B cell (primary cell): ENCODE data around the gene MAML2. TPM values are rescaled to one million over a fixed set of nuclear protein-coding genes. Genes with fewer than 3 reads are reported as not detected.
A peak's percentile ranks its signal among the peaks of the same experiment; 100 is the strongest.

Experiments used
- ATAC-seq: fragments of 200-7000 bp; cut with Tn5 transposase; one replicate; pipeline ENCODE4 v1.10.0; 2021; ENCODE audit warnings: low read depth, mild to moderate bottlenecking, moderate number of reproducible peaks, moderate library complexity
- CTCF ChIA-PET: fragments of 350-600 bp; sonication (Branson Sonifier 250); formaldehyde crosslinking; loops from one replicate; lab custom pipeline; 2021; ENCODE audit warnings: antibody characterized with exemption, inconsistent platforms; lab: Charles Lee
- POLR2A ChIA-PET: fragments of 350-600 bp; sonication (Branson Sonifier 250); formaldehyde crosslinking; loops from one replicate; lab custom pipeline; 2021; ENCODE audit warnings: antibody characterized with exemption; lab: Charles Lee
- DNase-seq: peaks from one replicate; pipeline ENCODE4 v3.0.0; 2013
- H2AFZ ChIP-seq: 2 replicates; pipeline ENCODE4 v1.6.1; 2012; ENCODE audit warnings: mild to moderate bottlenecking, low read depth, low read length; ENCODE audit not compliant: insufficient read depth, poor library complexity, severe bottlenecking
- H3K27ac ChIP-seq, 2 donors: 1 replicate in 1 of 2; 2 replicates in 1 of 2; pipeline ENCODE4 v1.5.1; 2012 to 2013; ENCODE audit warnings: low read length in 2 of 2, mild to moderate bottlenecking in 2 of 2, moderate library complexity in 1 of 2
- H3K27me3 ChIP-seq, 4 experiments: fragments of 200-600 bp in 1 of 4; sonication (generic) in 1 of 4; replicated peaks in 1 of 4; 1 replicate in 2 of 4; 2 replicates in 2 of 4; pipeline versions ENCODE4 v1.6.1 to v1.7.0; 2013 to 2016; ENCODE audit warnings: low read length in 3 of 4, mild to moderate bottlenecking in 2 of 4, mixed read lengths in 1 of 4, moderate library complexity in 1 of 4; ENCODE audit not compliant: insufficient read depth in 4 of 4, control insufficient read depth in 3 of 4; ENCODE audit errors: control extremely low read depth in 1 of 4
- H3K36me3 ChIP-seq, 2 experiments: replicated peaks in 1 of 2; 1 replicate in 1 of 2; 2 replicates in 1 of 2; pipeline versions ENCODE4 v1.6.1 to v1.7.1; 2013; ENCODE audit warnings: low read length in 1 of 2; ENCODE audit not compliant: insufficient read depth in 2 of 2, control insufficient read depth in 1 of 2; ENCODE audit errors: control extremely low read depth in 1 of 2, extremely low read depth in 1 of 2
- H3K4me1 ChIP-seq, 2 donors: fragments of 200-600 bp in 1 of 2; sonication (generic) in 1 of 2; 1 replicate in 1 of 2; 2 replicates in 1 of 2; pipeline versions ENCODE4 v1.5.1 to v1.6.1; 2013 to 2017; ENCODE audit warnings: low read length in 2 of 2; ENCODE audit not compliant: control insufficient read depth in 2 of 2, insufficient read depth in 2 of 2
- H3K4me2 ChIP-seq: replicated peaks from 2 replicates; pipeline ENCODE3; 2012; ENCODE audit warnings: mild to moderate bottlenecking, low read depth, low read length; ENCODE audit not compliant: poor library complexity, severe bottlenecking
- H3K4me3 ChIP-seq, 5 experiments: fragments of 200-600 bp in 1 of 5; sonication (generic) in 1 of 5; 1 replicate in 3 of 5; 2 replicates in 2 of 5; pipeline versions ENCODE4 v1.5.1 to v1.7.0; 2011 to 2016; ENCODE audit warnings: low read length in 4 of 5, mild to moderate bottlenecking in 4 of 5, low read depth in 2 of 5, control low read depth in 1 of 5, moderate library complexity in 1 of 5; ENCODE audit not compliant: insufficient read depth in 1 of 5; ENCODE audit errors: control extremely low read depth in 1 of 5, extremely low read depth in 1 of 5
- H3K79me2 ChIP-seq: fragments of 200-600 bp; sonication (generic); one replicate; pipeline ENCODE4 v1.6.0; 2016; ENCODE audit warnings: low read length; ENCODE audit not compliant: control insufficient read depth, insufficient read depth
- H3K9ac ChIP-seq: fragments of 200-600 bp; sonication (generic); 2 replicates; pipeline ENCODE4 v1.6.1; 2017; ENCODE audit warnings: mild to moderate bottlenecking, low read length, moderate library complexity
- H3K9me3 ChIP-seq, 3 donors: one replicate each; pipeline versions ENCODE4 v1.6.1 to v1.7.1; 2013; ENCODE audit warnings: low read length in 2 of 3; ENCODE audit not compliant: control insufficient read depth in 2 of 3, insufficient read depth in 1 of 3; ENCODE audit errors: control extremely low read depth in 1 of 3
- H4K20me1 ChIP-seq: 2 replicates; pipeline ENCODE4 v1.6.0; 2012; ENCODE audit warnings: mild to moderate bottlenecking, low read length; ENCODE audit not compliant: insufficient read depth, control insufficient read depth, poor library complexity, severe bottlenecking
- H3K27ac Mint-ChIP-seq: one replicate; pipeline ENCODE4 v1.8.0; 2021; ENCODE audit warnings: mixed read lengths
- H3K27me3 Mint-ChIP-seq: one replicate; pipeline ENCODE4 v1.8.0; 2021; ENCODE audit warnings: mixed read lengths
- H3K4me1 Mint-ChIP-seq: one replicate; pipeline ENCODE4 v1.8.0; 2021; ENCODE audit warnings: mixed read lengths
- H3K4me3 Mint-ChIP-seq: one replicate; pipeline ENCODE4 v1.8.0; 2021; ENCODE audit warnings: mixed read lengths
- H3K9me3 Mint-ChIP-seq: one replicate; pipeline ENCODE4 v1.8.0; 2022; ENCODE audit warnings: mixed read lengths; ENCODE audit not compliant: insufficient read depth
- CTCF ChIP-seq: fragments of 200-600 bp; IDR thresholded peaks from one replicate; pipeline ENCODE4 v1.8.0; 2022; ENCODE audit warnings: antibody characterized with exemption, mild to moderate bottlenecking
- EZH2 ChIP-seq: IDR thresholded peaks from 2 replicates; pipeline ENCODE4 v1.6.1; 2012; ENCODE audit warnings: borderline replicate concordance, low read depth, mild to moderate bottlenecking, moderate library complexity, low read length; ENCODE audit not compliant: insufficient read depth, poor library complexity, severe bottlenecking
- WGBS: methylation state at CpG from one replicate; pipeline ENCODE4 v1.1.5; 2013; ENCODE audit warnings: missing lambda C conversion rate; ENCODE audit not compliant: insufficient coverage; 5-methylcytosine and 5-hydroxymethylcytosine counted together
- intact Hi-C: fragments of 100-400 bp; cut with micrococcal nuclease; formaldehyde crosslinking; loops from one replicate; pipeline ENCODE4 v1.10.0; 2022
- polyA plus RNA-seq: library from polyadenylated mRNA; depleted of rRNA; stranded (reverse); fragments of >200 nt; gene quantifications from 2 replicates; pipeline ENCODE4 v1.2.3, GENCODE V29; 2012
- total RNA-seq, 2 donors: library from RNA; stranded (reverse); fragments of 120-200 nt in 1 of 2; gene quantifications; 1 replicate in 1 of 2; 2 replicates in 1 of 2; pipeline versions ENCODE4 v1.2.3 to v1.2.4, GENCODE V29; 2013 to 2022

Gene MAML2
- total and polyA plus RNA-seq, 2 donors (not counting 1 experiment from before 2014, with no cell fraction given): 10.7 to 26.4 TPM

DNA sequence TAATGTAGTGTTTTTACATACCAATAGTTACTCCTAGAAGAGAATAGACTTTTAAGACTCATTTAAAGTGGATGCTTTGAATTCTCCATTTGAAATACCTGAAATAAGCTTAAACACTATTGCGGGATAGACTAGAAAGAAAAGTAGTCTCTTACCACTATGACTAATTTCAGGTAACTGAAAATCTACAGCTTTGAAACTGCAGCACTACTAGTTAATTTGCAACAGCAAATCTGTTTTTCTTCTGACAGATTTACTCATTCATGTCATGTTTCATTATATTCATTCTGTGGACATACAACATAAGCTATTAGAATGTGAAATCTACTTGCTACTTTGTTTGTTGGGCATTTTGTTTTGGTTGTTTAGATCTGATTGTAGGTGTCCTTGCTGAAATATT lies 153.6 kb downstream of the MAML2 start:
- H3K9me3 Mint-ChIP-seq: no peaks in the 10 kb centered on the region
- ChIA-PET CTCF (interaction anchor here (2.4 kb wide), 1 partner anchor 154 kb away, joined by 6 read pairs; the partner anchor contains the start of gene MAML2), POLR2A (no interaction called here)
- DNase-seq (no peak), ATAC-seq (no peak)
- Histone ChIP-seq H3K4me2 (peak overlapping the region; percentile 50), H3K9me3 (no peaks in the 10 kb centered on the region), H4K20me1 (peaks cover 9% of the 10 kb centered on the region), H3K9ac (no peak overlapping the region), H3K27ac (no peak overlapping the region), H3K36me3 (no peaks in the 10 kb centered on the region), H3K4me3 (no peak overlapping the region), H2AFZ (no peak overlapping the region), H3K4me1 (peaks cover 48 to 65% of the 10 kb centered on the region in 2 donors), H3K79me2 (peaks cover 37% of the 10 kb centered on the region), H3K27me3 (no peaks in the 10 kb centered on the region)
- TF ChIP-seq CTCF: no peak
- no peaks in the 10 kb centered on the region for H3K27me3 Mint-ChIP-seq
- H3K4me1 Mint-ChIP-seq: peaks cover 79% of the 10 kb centered on the region
- H3K27ac Mint-ChIP-seq: peak overlapping the region; percentile 54
- intact Hi-C loops: loop anchor here (2.0 to 5.0 kb wide), 4 partner anchors 17 to 153 kb away; partner anchors contain the start of gene MAML2
- WGBS: no CpG with 5 or more reads among the region's 1 CpG
- H3K4me3 Mint-ChIP-seq: no peak overlapping the region

- CTCF ChIA-PET: interaction anchor here (2.4 kb wide), 1 partner anchor 155 kb away, joined by 6 read pairs; the partner anchor contains the start of gene MAML2
- intact Hi-C loops: loop anchor here (2.0 to 5.0 kb wide), 4 partner anchors 18 to 154 kb away; partner anchors contain the start of gene MAML2
These were observed 154.6 kb downstream of the MAML2 start for GRCh38 chr11:96188243-96189006.

More at GRCh38 chr11:96188243-96189006, 154.6 kb downstream of the MAML2 start:
- no peaks in the 10 kb centered on the region for H3K27me3 Mint-ChIP-seq
- WGBS: 0% methylated on average over 1 of the region's 2 CpGs
- H3K27ac Mint-ChIP-seq: peak overlapping the region; percentile 54
- H3K4me3 Mint-ChIP-seq: peak overlapping the region; percentile 57
- Histone ChIP-seq H3K27me3 (no peaks in the 10 kb centered on the region), H3K27ac (peak overlapping the region in 1 of 2 donors; percentile 68), H3K9ac (peak overlapping the region; percentile 25), H3K4me1 (peaks cover 42 to 56% of the 10 kb centered on the region in 2 donors), H3K4me3 (no peak overlapping the region), H3K4me2 (peak overlapping the region; percentile 50), H3K36me3 (no peaks in the 10 kb centered on the region), H2AFZ (no peak overlapping the region), H4K20me1 (peaks cover 9% of the 10 kb centered on the region), H3K79me2 (peaks cover 44% of the 10 kb centered on the region), H3K9me3 (no peaks in the 10 kb centered on the region)
- H3K4me1 Mint-ChIP-seq: peaks cover 72% of the 10 kb centered on the region
- TF ChIP-seq CTCF (no peak), EZH2 (no peak)
- POLR2A ChIA-PET: no interaction called here
- H3K9me3 Mint-ChIP-seq: no peaks in the 10 kb centered on the region
- peak; percentile 45 for ATAC-seq
- peak; percentile 20 for DNase-seq
